NCI-H2171 treated with DMSO at 0.1 percent for 48 hours (cell line): Measurements from ENCODE around the gene MTRR.

Experiments used
- DNase-seq: peaks from one replicate; lab custom pipeline; 2025; lab: John Stamatoyannopoulos, UW

The MTRR gene

DNA sequence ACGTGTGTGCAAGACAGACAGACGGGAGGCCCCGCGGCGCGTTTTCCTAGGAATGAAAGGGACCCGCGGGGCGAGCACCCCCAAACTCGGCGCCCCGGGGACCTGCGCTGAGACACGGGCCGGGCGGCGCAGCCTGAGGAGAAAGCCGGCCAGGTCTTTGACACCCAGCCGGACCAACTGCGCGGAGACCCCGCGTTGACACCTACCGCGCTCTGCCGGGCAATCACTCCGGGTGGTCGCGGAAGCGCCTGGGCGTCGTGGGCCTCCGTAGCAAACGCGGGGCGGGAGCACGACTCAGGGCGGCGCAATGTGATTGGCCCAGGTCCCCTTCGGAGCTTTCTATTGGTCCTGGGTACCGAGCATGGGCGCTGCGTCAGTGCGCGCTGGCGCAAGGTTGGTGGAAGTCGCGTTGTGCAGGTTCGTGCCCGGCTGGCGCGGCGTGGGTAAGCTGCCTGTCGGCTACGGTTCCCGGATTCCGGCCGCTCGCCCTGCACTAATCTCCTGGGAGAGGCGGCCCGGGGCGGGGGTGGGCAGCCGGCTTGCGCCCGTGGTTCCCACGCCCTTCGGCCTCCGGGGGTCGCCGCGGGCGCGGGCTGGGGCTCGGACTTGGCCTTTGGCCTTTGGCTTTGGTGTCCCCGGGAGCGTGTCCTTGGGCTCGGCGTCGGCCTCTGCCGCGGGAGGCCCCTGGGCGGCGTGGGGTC, at the start of gene MTRR, which contains the start of gene FASTKD3:
Gene MTRR (plus strand): TSS at position 376 of the 701 bp plus-strand sequence. CDS start 1,647 bp downstream, outside the sequence.
Gene FASTKD3 (minus strand): TSS at position 259 of the 701 bp plus-strand sequence. CDS start 948 bp downstream, outside the sequence.
- peak; percentile 96 for DNase-seq

GRCh38 chr5:7822449-7822848, 46.5 kb upstream of the MTRR start:
- DNase-seq, result peak; percentile 7

GRCh38 chr5:7823594-7823993, 45.4 kb upstream of the MTRR start:
- no peak for DNase-seq

GRCh38 chr5:7824995-7825394, 44.0 kb upstream of the MTRR start:
- DNase-seq, result no peak

DNA sequence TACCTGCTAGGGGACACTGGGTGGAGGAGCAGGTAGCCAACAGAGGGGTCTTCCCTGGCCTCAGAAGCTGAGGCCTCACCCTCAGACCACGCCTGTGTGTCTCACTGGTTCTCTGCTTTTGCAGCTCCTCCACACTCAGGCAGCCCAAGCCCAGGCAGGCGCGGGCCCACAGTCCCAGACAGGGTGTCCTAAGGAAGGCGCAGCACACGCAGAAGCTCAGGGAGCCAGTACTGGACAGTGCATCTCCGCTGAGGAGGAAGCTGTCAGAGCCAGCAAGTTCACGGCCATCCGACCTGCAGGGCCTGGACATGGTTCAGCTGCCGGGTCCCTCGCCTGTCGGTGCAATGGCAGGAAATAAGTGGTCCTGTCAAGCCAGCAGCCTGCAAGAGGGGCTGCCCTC, 43.3 kb upstream of the MTRR start:
- DNase-seq, result no peak

GRCh38 chr5:7827610-7828009, 41.3 kb upstream of the MTRR start:
- no peak for DNase-seq

- DNase-seq, result no peak
Measured at GRCh38 chr5:7828269-7828668, 40.7 kb upstream of the MTRR start.

GRCh38 chr5:7834982-7835381, 34.0 kb upstream of the MTRR start:
- DNase-seq, result no peak

- no peak for DNase-seq
Measured at GRCh38 chr5:7837403-7837802, 31.5 kb upstream of the MTRR start.

- no peak for DNase-seq
Measured at GRCh38 chr5:7842531-7842930, 26.4 kb upstream of the MTRR start.

DNA sequence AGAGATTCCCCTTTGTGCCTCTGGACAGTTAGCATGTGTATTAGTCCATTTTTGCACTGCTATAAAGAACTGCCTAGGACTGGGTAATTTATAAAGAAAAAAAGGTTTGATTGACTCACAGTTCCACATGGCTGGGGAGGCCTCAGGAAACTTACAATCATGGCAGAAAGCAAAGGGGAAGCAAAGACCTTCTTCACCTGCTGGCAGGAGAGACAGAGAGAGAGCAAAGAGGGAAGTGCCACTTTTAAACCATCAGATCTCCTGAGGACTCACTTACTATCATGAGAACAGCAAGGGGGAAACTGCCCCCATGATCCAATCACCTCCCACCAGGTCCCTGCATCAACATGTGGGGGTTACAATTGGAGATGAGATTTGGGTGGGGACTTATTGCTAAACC, 24.0 kb upstream of the MTRR start:
- no peak for DNase-seq

DNA sequence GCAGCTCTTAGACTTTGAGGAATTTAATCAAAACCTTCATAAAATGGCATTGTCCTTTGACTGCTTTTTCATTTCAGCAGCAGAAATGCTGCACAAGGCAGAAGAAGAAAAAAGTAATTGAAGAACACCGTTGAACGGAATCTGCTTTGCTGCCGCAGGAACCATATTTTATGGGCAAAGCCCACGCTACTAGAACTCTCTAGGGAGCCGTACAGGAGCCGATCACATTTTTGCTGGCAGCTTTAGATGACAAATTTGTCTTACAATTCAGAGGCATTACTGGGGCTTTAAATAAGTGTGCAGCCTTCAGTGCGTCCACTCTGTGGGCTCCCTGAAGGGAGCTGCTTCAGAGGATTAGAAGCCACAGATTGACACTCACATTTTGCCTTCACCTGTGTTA, 23.4 kb upstream of the MTRR start:
- DNase-seq, result peak; percentile 33

GRCh38 chr5:7846327-7846726, 22.6 kb upstream of the MTRR start:
- no peak for DNase-seq

- no peak for DNase-seq
Measured at GRCh38 chr5:7848296-7848695, 20.7 kb upstream of the MTRR start.

GRCh38 chr5:7849681-7850394, 19.1 kb upstream of the MTRR start:
- DNase-seq, result peak; percentile 68

- peak; percentile 76 for DNase-seq
Measured at GRCh38 chr5:7850395-7851239, 18.3 kb upstream of the MTRR start, which contains the start of gene CFAP90. TSS of gene CFAP90 (minus strand) at chr5:7851133. CDS start at chr5:7851021, 112 bp downstream.

- DNase-seq, result no peak
Measured at GRCh38 chr5:7851240-7851592, 17.7 kb upstream of the MTRR start.

DNA sequence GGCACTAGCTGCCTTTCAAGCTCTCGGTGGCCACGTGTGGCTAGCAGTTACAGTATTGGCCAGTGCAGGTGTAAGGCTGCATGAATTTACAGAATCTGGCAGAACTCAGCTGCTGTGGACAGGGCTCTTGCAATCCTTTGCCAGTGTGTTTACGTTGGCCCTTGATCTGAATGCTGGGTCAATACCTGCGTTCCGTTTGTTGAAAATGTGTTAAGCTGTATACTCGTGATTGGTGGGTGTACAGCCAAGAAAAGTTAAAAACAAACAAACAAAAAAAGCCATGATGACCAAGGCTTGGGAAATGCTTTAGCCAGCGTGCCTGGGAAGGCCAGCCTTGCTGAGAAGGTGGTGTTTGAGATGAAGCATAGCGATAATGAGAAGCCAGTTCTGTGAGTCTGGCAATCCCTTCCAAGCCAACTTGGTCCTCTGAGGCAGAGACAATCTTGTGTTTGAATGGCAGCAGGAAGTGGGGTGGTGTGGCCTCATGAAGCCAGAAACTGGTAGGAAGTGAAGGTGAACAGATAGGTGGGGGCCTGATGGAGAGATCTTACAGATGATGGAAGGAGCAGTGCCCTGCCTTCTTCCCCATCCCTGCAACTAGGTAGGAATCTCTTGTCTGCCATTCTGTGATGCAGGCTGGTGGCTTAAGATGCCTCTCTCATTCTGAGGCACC, 17.2 kb upstream of the MTRR start:
- no peak for DNase-seq

GRCh38 chr5:7852542-7852941, 16.4 kb upstream of the MTRR start:
- no peak for DNase-seq

DNA sequence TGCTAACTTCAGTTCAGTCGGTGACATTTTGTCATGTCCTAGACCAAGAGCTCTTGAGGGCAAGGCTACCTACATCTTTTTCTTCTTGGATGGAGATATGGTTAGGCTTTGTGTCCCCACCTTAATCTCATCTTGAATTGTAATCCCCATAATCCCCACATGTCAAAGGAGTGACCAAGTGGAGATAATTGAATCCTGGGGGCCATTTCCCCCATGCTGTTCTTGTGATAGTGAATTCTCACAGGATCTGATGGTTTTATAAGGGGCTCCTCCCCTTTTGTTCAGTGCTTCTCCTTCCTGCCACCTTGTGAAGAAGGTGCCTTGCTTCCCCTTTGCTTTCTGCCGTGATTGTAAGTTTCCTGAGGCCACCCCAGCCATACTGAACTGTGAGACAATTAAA, 16.0 kb upstream of the MTRR start:
- DNase-seq, result no peak

- DNase-seq, result no peak
Measured at GRCh38 chr5:7855611-7856010, 13.3 kb upstream of the MTRR start.

GRCh38 chr5:7856855-7857254, 12.1 kb upstream of the MTRR start:
- peak; percentile 35 for DNase-seq
